ENCODE measurements around the gene CYRIA. TPM values are rescaled to one million over a fixed set of nuclear protein-coding genes. Genes with fewer than 3 reads are reported as not detected.

Gene CYRIA
- total RNA-seq, 4 donors from 2014 or later = 3.3 to 5.7 (median 4.9) TPM

- Histone ChIP-seq H3K4me1 (peaks cover 0 to 57% (median 28%) of the 10 kb centered on the region in 4 donors), H3K27me3 (no peaks in the 10 kb centered on the region), H3K4me3 (no peak overlapping the region), H3K36me3 (no peaks in the 10 kb centered on the region), H3K27ac (peak overlapping the region in 3 of 4 donors; percentile 56 to 68 (median 56)), H3K9me3 (no peaks in the 10 kb centered on the region)
- DNase-seq (ENCODE audit: low spot score in 2 of 2) = no peak
- TF ChIP-seq EP300 (IDR thresholded peaks at IDR 0.05) (peak in 1 of 2 donors; percentile 37), POLR2A (IDR thresholded peaks at IDR 0.05) (no peak)
- WGBS, 2 donors = 45 to 61% methylated on average over 8 of the region's 8 CpGs
Observed at GRCh38 chr2:16656784-16657391, 8.7 kb downstream of the CYRIA start.

GRCh38 chr2:16655905-16656642 lies 9.6 kb downstream of the CYRIA start:
- TF ChIP-seq, protein P1, sequence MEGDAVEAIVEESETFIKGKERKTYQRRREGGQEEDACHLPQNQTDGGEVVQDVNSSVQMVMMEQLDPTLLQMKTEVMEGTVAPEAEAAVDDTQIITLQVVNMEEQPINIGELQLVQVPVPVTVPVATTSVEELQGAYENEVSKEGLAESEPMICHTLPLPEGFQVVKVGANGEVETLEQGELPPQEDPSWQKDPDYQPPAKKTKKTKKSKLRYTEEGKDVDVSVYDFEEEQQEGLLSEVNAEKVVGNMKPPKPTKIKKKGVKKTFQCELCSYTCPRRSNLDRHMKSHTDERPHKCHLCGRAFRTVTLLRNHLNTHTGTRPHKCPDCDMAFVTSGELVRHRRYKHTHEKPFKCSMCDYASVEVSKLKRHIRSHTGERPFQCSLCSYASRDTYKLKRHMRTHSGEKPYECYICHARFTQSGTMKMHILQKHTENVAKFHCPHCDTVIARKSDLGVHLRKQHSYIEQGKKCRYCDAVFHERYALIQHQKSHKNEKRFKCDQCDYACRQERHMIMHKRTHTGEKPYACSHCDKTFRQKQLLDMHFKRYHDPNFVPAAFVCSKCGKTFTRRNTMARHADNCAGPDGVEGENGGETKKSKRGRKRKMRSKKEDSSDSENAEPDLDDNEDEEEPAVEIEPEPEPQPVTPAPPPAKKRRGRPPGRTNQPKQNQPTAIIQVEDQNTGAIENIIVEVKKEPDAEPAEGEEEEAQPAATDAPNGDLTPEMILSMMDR (IDR thresholded peaks at IDR 0.05) = no peak
- TF ChIP-seq POLR2A (IDR thresholded peaks at IDR 0.05) = no peak
- TF ChIP-seq EP300 (IDR thresholded peaks at IDR 0.05) = no peak
- Histone ChIP-seq H3K27me3 (no peaks in the 10 kb centered on the region), H3K4me3 (no peak overlapping the region), H3K36me3 (no peaks in the 10 kb centered on the region), H3K27ac (peak overlapping the region in 3 of 4 donors; percentile 54 to 68 (median 56)), H3K4me1 (peaks cover 0 to 63% (median 29%) of the 10 kb centered on the region in 4 donors), H3K9me3 (no peaks in the 10 kb centered on the region)
- 79 to 89% methylated on average over 4 of the region's 4 CpGs for WGBS, 2 donors
- no peak for DNase-seq (ENCODE audit: low spot score in 2 of 2)

GRCh38 chr2:16655445-16655837 lies 10.2 kb downstream of the CYRIA start:
- 84 to 88% methylated on average over 6 of the region's 6 CpGs for WGBS, 2 donors
- no peaks in the 10 kb centered on the region for H3K9me3 ChIP-seq
- DNase-seq (ENCODE audit: low spot score in 2 of 2) = no peak
- H3K27ac ChIP-seq = peak overlapping the region in 3 of 4 donors; percentile 20 to 49 (median 47)
- H3K4me1 ChIP-seq = peaks cover 0 to 70% (median 31%) of the 10 kb centered on the region in 4 donors
- H3K27me3 ChIP-seq = no peaks in the 10 kb centered on the region
- TF ChIP-seq POLR2A (IDR thresholded peaks at IDR 0.05) = no peak
- TF ChIP-seq, protein P1 (IDR thresholded peaks at IDR 0.05) = no peak
- TF ChIP-seq EP300 (IDR thresholded peaks at IDR 0.05) = no peak
- H3K36me3 ChIP-seq = no peaks in the 10 kb centered on the region
- H3K4me3 ChIP-seq = no peak overlapping the region

- Histone ChIP-seq H3K4me3 (no peak overlapping the region), H3K36me3 (no peaks in the 10 kb centered on the region), H3K9me3 (no peaks in the 10 kb centered on the region), H3K4me1 (peaks cover 0 to 75% (median 34%) of the 10 kb centered on the region in 4 donors), H3K27ac (peak overlapping the region in 3 of 4 donors; percentile 20 to 49 (median 47)), H3K27me3 (no peaks in the 10 kb centered on the region)
- TF ChIP-seq EP300 (IDR thresholded peaks at IDR 0.05) (no peak), POLR2A (IDR thresholded peaks at IDR 0.05) (no peak)
- TF ChIP-seq, protein P1 (IDR thresholded peaks at IDR 0.05) = no peak
- 79 to 93% methylated on average over 4 of the region's 4 CpGs for WGBS, 2 donors
- no peak for DNase-seq (ENCODE audit: low spot score in 2 of 2)
Observed at GRCh38 chr2:16654833-16655444, 10.7 kb downstream of the CYRIA start.

DNA sequence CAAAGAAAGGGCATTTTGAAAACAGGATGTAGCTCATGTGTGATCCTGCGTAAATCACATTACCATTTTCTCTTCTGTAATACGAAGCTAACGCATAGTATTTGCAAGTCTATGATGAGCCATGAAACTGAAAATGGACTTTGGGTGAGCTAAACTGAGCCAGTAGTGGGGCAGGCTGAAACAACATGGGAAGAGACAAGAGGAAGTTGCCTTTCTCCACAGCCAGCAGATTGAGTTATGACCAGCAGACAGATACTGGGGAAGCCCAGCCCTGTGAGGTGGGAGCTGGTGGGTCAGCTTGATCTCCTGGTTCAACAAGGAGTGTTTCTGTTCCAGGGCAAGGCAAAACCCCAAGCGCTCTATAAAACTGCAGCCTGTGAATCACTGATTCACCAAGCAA lies 11.8 kb downstream of the CYRIA start:
- peak overlapping the region in 3 of 4 donors; percentile 30 to 67 (median 58) for H3K27ac ChIP-seq

More for the DNA sequence above, 11.8 kb downstream of the CYRIA start:
- H3K9me3 ChIP-seq = no peaks in the 10 kb centered on the region
- H3K27me3 ChIP-seq = no peaks in the 10 kb centered on the region
- WGBS, 2 donors = 80 to 81% methylated on average over 4 of the region's 4 CpGs
- peaks cover 0 to 79% (median 36%) of the 10 kb centered on the region in 4 donors for H3K4me1 ChIP-seq
- no peaks in the 10 kb centered on the region for H3K36me3 ChIP-seq
- no peak overlapping the region for H3K4me3 ChIP-seq
- DNase-seq (ENCODE audit: low spot score in 2 of 2) = no peak
- peak in 1 of 2 donors; percentile 31 for TF ChIP-seq EP300 (IDR thresholded peaks at IDR 0.05)
- TF ChIP-seq, protein P1 (IDR thresholded peaks at IDR 0.05) = no peak
